Fibroblast of skin of scalp (primary cell): Measurements from ENCODE around the gene MRPS5.

Experiments
- DNase-seq: peaks from one replicate; pipeline ENCODE4 v3.0.0-alpha.2; 2013

Gene MRPS5

GRCh38 chr2:95087379-95087778 is 34.2 kb downstream of the MRPS5 start:
- no peak for DNase-seq

DNA sequence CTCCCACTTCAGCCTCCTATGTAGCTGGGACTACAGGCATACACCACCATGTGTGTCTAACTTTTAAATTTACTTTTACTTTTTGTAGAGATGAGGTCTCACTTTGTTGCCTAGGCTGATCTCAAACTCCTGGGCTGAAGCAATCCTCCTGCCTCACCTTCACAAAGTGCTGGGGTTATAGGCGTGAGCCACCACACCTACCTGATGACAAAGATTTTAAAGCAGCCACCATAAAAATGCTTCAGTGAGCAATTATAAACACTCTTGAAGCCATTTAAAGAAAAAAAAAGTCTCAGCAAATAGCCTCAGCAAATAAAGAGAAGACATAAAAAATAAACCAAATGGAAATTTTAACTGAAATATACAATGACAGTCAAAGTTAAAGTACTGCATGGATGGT is 35.6 kb downstream of the MRPS5 start:
- DNase-seq = no peak

DNA sequence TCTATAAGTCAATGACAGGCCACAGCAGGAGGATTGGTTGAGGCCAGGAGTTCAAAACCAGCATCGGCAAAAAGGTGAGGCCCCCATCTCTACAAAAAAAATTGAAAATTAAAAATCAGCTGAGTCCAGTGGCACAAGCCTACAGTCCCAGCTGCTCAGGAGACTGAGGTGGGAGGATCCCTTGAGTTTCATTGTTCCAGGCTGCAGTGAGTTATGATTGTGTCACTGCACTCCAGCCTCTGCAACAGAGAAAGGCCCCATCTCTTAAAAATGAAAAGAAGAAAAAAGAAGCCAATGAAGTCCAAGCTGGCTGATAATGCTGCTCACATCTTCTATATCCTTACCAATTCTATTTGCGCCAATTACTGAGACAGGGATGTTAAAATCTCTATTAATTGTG is 39.1 kb downstream of the MRPS5 start:
- DNase-seq = no peak

- DNase-seq = no peak
Measured at GRCh38 chr2:95079199-95079683, 42.4 kb downstream of the MRPS5 start.

GRCh38 chr2:95077861-95078603 is 43.6 kb downstream of the MRPS5 start:
- DNase-seq = no peak

- DNase-seq = no peak
Measured at GRCh38 chr2:95077530-95077825, 44.1 kb downstream of the MRPS5 start.

- peak; percentile 38 for DNase-seq
Measured at GRCh38 chr2:95076705-95077529, 44.7 kb downstream of the MRPS5 start.

DNA sequence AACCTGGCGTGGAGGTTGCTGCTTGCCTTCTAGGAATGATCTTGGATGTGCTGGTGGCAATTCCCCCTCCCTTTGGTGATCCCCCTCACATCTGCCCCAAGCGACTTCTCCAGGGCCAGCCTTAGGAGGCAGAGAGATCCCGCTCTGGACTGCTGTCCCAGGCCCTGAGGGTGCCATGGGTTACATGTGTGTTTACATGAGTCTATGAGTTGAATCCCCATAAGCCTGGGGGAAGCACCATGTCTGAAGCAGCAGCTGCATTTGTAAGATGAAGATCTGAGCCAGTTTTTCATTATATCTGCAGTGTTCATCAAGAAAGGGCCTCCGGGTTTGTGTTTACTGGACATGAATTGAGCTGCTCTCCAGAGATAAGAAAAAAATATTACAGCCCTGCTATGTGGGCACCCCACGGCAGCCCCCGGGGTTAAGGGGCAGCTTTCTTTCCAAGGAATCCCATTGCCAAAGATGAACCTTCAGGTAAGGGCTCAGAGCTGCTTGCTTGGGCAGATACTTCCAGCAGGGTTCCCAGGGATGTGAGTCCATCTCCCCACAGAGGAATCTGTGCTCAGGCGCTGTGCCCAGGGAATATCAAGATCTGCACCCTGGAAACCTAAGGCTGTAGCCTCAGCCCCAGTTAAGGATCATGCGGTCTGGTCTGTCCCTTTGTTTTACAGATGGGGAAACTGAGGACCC is 46.0 kb downstream of the MRPS5 start:
- DNase-seq = no peak

DNA sequence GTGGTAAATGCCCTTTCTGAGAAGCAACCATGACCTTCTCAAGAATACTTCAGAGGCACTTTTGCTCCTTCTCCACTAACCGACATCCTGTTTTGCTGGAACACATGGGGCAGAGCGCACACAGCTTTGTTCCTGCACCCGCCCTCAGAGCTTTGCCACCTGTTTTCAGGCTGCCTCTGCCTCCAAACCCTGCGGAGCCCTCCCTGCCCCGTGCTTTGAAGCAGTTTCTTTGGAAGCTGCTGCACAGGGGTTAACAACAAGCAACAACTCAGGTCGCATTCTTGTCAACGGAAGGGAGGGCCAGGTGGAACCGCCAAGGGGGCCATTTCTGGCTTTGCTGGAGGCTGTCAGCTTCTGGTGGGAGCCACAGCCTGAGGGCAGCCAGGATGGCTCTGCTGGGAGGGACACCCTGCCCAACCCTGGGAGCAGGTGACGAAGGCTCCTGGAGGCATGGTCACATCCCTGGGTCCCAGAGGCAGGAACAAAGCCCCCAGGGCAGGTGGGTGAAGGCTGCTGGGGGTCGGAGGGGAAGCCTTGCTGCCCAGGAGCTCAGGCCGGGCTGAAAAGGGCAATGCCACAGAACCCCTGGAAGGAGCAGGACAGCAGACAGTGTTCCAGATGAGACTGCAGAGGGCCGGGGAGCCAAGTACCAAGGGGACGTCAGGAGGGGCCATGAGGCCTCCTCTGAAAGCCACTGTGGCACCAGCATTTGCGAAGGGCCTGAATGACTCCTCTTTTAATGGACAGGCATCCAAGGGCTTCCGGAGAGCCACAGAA is 46.8 kb downstream of the MRPS5 start:
- no peak for DNase-seq

DNA sequence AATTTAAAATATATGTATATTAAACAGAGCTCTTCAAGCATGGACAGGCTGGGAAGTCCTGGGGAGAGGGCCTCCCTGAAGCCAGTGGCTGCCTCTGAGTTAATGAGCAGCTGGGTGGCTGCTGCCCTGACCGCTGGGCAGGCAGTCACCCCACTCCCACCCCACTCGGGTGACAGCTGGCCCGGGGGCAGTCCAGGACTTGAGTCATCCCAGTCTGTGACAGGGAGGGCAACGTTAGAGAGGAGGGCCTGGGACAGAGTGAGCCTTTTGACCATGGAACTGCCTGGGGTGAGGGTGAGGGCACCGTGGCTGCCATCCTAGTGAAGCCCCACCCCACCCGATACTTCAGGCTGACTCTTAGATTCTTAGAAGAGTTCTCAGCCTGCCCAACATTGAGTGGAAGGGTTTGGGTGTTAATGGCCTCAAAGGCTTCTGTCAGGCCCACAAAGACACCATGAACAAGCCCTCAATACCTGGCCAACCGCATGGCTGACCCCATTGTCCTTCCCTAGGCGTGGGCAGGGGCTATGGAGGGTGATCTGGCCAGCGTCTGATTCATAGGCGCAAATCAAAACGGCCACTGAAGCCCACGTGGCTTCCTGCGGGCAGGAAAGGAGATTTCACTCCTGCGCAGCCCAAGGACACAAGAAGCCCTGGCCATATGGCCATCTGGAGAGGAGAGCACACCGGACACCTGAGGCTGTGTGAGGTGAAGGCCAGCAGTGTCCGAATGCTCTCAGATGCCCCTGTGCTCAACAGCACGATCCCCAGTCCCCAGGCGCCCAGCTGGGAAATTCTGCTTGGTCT is 47.5 kb downstream of the MRPS5 start:
- no peak for DNase-seq

DNA sequence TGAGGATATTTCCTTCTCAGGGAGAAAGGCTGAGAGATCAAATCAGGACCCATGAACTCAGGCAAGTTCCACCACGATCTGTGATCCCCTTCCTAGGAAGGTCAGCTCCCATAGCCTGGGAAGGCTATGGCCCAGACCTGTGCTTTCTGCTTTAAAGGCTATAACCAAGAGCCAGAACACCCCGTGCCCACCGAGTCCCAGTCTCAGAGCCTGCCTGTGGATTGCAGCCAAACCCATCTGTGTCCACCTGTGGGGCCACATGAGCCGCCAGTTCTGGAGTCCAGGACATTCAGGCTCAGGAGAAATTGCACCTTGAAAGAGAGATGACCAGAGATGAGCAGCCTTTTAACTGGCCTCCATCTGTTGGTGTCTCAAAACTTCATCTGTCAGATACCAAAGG is 49.2 kb downstream of the MRPS5 start:
- no peak for DNase-seq

DNA sequence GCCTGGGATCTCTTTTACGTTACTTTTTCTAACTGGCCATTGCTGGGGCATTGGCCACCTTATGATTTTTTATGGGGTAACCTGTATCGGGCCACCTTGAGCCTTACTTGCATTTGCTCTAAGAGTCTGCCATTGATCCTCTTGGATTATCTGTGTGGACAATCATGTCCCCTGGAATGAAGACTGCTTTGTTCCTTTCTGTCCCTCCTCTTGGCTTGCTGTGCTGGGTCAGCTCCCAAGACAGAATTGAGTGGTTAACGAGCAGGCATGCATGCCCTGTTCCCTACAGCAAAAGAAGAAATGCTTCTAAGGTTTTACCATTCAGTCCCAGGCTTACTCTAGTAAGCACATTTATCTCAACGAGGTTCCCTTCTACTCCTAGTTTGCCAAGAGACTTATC is 49.8 kb downstream of the MRPS5 start:
- DNase-seq = no peak

DNA sequence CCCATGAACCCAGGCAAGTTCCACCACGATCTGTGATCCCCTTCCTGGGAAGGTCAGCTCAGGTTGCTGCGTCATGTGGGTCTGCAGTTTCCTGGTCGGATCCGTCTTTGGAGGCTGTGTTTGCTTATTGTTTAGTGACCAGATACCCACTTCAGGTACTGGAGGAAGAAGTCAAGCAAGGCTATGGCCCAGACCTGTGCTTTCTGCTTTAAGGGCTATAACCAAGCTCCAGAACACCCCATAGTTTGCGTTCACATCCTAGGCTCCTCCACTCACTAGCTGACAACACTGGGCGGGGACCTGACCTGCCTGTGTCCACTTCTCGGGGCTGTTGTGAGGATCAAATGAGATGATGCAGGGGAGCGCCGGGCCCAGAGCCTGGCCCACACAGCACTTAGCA is 52.1 kb downstream of the MRPS5 start:
- DNase-seq = no peak

DNA sequence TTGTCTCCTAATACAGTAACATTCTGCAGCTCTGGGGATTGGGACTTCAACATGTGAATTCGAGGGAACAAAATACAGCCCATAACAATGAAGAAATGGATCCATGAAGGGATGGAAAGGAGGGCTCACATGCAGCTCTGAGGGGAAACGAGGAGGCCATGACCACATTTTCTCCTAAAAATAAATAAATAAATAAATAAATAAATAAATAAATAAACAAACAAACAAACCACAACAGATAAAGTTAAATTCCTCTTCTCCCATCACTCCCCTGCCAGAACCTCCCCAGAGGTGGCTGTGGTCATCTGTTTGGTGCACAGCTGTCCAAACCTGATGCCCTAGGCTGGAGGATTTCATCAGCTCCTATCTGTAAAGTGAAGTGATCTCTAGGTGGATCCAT is 53.4 kb downstream of the MRPS5 start:
- DNase-seq = no peak

GRCh38 chr2:95063086-95063958 is 58.3 kb downstream of the MRPS5 start:
- DNase-seq = no peak

DNA sequence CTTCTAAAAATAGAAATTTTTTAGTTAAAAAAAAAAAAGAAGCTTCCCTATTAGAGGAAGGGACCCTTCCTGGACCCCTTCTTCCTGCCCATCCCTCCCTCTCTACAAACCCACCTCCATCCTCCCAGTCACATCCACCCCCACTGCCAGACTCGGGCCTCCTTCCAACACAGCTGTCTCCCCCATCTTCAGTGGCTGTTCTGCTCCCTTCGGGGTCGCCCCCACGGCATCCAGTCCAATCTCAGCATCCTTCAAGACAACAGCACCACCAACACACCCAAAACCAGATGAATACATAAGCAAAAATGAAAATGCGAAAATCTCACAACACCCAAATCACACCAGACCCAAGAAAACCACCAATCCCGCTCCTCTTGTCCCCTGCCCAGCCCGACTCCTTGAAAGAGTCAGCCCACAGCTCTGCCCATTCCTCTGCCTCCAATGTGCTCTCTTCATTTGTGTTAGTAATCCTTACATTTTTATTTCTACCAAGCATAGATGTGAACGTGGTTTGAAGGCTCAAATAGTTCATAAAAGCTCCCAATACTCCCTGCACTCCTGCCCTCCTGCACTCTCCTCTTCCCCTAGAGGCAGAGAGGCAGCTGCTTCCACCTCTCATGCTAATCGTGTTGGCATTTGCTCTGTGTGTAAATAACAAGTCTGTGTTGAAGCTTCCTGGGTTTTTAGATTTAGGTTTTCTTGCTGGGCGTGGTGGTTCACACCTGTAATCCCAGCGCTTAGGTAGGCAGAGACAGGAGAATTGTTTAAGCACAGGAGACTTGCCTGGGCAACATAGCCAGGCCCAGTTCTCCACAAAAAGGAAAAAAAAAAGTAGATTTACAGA is 59.1 kb downstream of the MRPS5 start:
- DNase-seq = no peak

DNA sequence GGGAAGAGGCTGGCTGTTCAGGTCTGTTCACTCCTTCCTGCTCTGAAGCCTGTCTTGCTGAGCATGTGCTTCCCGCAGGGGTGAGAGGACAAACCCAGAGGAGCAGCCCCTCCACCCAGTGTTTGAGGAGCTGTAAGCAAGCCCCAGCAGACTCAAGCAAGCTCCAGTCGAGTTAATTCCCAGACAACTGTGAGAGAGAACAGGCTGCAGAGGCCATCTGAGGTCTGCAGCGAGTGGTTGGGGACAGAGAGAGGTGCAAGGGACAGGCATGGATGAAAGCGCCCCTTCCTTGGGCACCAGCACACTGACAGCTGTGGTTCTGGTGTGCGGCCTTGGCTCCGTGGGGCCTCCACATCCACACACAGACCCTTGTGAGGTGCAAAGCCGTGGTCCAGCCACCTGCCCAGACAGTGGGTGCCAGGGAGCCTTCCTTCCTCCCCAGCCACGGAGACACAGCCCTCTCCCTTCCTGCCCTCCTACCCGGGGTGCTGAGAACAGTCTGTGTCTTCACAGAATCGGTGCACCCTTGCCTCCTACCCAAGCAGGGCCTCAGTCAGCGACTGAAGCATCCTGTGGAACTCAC is 59.9 kb downstream of the MRPS5 start:
- DNase-seq = no peak

DNA sequence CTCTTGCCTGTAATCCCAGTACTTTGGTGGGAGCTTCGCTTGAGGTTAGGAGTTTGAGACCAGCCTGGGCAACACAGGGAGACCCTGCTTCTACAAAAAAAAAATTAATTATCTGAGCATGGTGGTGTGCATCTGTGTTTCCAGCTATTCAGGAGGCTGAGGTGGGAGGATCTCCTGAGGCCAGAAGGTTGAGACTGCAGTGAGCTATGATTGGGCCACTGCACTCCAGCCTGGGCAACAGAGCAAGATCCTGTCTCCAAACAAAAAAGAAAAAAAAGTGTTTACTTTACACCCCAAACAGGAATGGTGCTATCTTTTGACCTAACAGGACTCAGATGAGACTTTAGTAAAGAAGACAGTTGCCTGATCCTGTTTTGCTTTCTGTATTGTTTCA is 60.5 kb downstream of the MRPS5 start:
- DNase-seq = no peak

DNA sequence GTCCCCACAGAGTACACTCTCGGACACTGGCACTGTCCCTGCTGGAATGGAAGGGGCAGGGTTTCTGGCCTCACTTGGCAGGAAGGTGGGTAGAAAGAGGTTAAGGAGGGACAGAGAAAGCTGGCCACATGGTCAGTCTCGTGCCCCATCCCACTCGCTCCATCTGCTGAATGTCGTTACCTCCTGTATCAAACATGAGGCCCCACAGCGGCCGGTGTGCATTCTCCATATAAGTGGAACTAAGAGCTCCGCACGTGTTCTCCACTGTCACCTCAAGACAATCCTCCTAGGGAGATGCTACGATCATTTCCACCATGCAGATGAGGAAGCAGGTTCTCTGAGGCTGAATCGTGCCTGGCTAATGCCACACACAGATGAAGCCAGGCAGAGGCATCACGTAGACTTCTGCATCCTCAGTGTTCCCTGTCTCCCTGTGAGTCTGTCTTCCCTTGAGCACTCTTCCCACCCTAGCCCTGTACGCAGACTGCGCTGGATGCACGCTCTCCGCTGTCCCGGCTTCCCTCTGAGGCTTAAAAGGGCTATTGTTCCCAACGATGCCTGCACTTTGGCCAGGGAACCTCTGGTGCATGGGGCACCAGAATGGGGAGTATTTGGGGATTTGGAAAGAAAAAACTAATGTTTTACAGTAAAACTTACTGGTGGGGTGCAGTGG is 61.0 kb downstream of the MRPS5 start:
- DNase-seq = no peak
